NCI-H774 (cell line): ENCODE data around the gene CUL4A.
A peak's percentile ranks its signal among the peaks of the same experiment; 100 is the strongest.
"Not testable (repeated sequence)": the region's sequence is repeated elsewhere in the genome, so short reads cannot be mapped to it uniquely, and the experiment has no call there.

ENCODE experiments used
- DNase-seq: peaks from one replicate; lab custom pipeline; 2025; lab: John Stamatoyannopoulos, UW

The CUL4A gene

DNA sequence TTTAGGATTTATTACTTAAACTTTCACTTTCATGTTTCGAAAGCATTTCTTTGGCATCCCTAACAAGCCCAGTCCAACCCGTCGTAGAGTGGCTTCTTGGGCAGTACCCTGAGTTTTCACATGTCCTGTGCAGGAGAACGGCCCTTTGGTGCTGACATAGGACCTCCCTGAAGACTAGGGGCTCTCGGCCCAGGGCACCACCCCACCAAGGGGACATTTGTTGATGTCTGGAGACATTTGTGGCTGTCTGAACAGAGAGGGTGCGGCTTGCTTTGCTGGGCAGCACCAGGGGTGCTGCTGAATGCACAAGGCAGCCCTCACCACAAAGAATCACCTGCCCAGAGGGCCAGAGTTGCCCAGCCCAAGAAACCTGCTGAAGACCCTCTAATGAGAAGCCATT is 30.6 kb downstream of the CUL4A start:
- DNase-seq, result no peak

DNA sequence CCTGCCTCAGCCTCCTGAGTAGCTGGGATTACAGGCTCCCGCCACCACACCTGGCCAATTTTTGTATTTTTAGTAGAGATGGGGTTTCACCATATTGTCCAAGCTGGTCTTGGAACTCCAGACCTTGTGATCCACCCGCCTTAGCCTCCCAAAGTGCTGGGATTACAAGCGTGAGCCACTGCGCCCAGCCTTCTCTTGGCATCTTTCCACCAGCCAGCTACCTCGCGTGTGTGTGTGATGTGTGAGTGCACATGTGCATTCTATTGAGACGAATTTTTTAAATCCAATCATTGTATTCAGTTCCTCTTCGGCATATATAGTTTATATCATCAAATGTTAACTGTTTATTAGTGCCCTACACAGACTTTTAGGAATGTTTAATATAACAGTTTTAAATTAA is 32.2 kb downstream of the CUL4A start:
- not testable (repeated sequence) for DNase-seq

- no peak for DNase-seq
Measured at GRCh38 chr13:113243847-113244246, 34.4 kb downstream of the CUL4A start.

DNA sequence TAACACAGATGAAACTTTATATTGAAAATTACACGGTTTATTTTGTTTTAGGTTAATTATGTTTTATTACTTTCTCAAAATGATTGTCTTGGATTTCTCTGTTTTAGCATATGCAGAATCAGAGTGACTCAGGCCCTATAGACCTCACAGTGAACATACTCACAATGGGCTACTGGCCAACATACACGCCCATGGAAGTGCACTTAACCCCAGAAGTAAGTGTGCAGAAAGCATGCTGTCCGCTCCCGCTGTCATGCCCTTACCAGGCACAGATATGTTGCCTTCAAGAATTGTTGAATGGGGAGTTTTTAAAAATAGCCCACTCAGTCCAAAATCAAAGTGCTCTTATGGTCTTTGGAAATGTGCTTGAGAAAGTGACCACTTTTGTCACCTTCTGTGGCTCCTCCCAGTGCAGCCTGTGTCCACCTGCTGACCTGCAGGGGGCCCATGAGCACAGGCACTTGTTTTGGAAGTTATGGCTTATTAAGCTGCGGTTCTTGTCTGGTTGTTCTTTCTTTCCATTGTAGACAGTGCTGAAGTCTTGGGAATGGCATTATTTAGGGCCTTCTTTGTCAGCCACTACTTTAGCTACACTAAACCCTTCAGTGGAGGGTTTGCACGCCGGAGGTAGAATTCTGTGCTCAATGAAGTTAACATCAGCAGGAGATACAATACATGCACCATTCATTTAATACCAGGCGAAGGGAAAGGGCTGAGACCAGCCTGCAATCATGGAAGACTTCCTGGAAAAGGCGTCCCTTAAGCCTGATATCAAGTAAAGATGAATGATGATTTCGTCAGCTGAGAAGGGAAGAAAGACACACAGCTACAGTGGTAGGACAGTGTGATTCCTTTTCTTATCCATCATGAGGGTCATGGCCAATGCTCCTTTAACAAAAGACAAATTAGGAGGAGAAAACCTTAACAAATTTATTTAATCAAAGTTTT is 36.7 kb downstream of the CUL4A start:
- no peak for DNase-seq

DNA sequence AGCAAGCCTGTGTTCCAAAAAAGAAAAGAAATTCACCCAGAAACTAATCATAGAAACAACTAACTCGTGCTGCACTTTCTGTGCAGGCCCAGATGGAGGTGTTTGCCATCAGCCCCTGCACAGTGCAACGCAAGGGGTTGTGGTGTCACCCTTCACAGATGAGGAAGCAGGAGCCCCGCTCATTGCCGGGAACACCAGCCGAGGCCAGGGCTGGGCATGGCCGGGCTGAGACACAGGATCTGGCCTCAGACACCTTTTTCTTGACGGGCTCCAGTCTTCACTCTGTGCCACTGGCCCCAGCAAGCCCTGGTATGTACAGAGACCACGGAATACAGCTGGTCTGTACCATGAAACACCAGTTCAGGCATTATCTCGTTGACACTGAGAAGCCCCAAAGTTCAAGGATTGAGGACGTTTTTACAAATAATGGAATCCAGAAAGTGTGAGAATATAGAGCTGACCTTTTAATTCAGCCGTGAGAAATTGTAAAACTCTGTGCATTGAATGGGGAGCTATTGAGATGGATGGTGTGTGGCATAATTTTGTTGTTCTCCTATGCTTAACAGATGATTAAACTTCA is 43.2 kb downstream of the CUL4A start:
- no peak for DNase-seq

- DNase-seq, result not testable (repeated sequence)
Measured at GRCh38 chr13:113257908-113258307, 48.5 kb downstream of the CUL4A start.

DNA sequence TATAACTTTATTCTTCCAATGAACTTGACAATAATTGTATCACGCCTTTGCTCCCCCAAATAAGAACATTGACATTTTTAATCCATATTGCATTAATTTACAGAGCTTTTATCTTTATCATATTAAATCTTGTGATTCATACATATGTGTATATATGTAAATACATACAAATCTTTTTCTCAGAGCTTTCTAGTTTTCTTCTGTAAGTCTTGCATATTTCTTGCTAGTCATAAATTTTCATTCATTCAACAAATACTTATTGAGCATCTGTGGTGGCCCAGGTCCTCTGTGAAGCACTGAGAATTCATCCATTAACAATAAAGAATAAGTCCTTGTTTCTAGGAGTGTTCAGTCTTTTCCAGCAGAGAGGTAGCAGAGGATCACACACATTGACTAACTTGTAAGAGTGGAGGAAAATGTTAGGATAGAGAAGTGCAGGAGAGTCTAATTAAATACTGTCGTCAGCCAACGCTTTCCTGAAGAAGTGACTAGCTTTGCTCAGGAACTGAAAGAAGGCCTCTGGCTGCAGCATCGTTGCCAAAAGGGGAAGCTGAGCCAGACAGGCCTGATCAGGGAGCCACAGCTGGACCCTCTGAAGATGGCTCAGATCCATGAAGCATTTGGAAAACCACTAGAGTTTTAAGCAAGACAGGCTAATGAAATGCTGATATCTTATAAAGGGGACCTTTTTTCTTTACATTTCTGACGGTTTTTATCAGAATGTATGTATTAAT is 49.1 kb downstream of the CUL4A start:
- no peak for DNase-seq

DNA sequence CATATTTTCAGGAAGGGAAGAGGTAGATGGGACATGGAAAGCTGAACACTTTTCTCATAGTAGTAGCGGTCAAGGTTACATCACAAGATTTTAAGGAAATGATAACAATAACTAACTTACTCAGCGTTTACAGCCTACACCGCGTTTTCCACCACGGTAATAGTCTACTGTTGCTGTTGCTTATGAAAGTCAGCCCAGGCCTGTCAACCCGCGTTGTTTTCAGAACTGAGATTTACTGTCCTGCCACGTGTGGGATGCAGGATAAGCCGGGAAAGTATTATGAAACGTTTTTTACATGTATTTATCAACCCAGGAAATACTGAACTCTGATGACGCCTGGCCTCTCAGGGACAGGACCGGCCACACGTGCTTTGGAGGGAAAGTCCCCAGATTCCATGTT is 51.6 kb downstream of the CUL4A start:
- no peak for DNase-seq

DNA sequence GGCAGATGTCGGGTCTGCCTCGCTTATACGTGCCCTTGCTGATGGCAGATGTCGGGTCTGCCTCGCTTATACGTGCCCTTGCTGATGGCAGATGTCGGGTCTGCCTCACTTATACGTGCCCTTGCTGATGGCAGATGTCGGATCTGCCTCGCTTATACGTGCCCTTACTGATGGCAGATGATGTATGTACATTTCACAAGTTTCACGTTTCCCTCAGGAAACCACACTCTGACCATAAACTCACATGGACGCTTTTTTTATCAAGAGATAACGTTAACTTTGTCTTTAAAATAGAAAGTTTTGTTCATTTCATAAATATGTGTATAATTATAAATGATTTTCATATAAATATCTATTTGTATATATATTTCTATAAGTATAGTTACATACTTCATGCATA is 53.6 kb downstream of the CUL4A start:
- DNase-seq, result not testable (repeated sequence)

DNA sequence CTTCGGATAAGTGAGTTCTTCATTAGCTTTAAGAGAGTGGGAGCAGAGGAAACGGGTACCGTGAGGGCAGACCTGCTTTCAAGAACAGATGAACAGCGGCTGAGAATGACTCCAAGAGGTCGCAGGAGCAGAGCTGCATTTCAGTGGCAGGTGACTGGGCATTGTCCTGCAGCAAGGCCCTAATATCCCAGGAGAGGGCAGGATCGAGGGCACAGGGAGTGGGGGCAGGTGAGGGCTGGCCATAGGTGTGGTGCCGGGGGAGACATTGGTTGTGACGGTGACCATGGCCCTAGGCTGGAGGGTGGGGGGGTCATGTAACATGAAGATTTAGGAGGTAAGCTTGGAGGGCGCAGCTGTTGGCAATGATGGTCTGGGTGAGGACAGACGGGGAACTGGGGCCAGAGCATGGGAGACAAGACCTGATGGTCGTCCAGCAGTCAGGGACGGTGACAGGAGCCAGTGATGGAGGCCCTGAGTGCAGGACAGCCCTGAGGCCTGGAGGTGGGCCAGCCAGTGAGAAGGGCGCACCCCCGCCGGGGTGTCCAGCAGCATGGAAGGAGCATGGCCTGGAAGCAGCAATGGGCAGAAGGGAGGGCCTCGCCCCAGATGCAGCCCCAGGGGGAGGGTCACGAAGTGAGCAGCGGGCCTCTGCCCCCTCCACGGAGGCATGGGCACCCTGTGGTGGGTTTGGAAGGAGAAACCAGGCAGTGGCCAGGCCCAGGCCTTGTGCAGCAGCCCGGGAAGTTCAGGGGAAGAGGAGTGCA is 58.4 kb downstream of the CUL4A start:
- DNase-seq, result no peak

DNA sequence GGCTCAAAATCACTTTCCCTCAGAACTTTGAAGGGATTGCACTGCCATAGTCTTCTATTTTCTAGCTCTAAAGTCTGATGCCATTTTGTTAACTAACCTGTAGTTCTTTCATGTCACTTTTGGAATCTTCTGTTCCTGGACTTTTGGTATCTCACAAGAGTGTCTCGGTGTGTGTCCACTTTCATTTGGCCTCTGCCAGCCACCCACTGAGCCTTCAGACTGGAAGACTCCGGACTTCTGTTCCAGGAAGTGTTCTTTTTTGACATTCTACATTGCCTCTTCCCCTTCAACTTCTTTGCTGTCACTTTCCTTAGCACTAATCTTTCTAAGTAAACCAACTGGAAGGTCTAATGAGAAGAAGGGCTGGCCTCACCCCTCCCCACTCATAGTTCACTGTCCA is 62.6 kb downstream of the CUL4A start:
- no peak for DNase-seq

GRCh38 chr13:113272701-113273181 is 63.3 kb downstream of the CUL4A start:
- DNase-seq, result no peak

DNA sequence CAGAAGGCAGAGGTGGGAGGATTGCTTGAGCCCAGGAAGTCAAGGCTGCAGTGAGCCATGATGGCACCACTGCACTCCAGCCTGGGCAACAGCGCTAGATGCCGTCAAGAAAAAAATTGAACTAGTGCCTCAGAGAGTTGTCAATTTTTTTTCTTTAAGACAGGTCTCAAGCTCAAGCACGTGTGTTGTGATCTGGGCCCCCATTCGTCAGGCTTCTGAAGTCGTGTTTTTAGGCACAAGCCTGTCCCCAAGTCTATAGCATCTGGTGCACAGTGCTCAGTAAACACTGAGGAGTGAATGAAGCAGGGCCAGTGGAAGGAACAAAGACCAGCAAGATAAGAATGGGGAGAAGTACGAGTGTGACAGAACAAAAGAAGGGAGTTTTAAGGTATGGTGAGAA is 63.9 kb downstream of the CUL4A start:
- DNase-seq, result no peak

- DNase-seq, result no peak
Measured at GRCh38 chr13:113273851-113274590, 64.6 kb downstream of the CUL4A start.

GRCh38 chr13:113274721-113275120 is 65.3 kb downstream of the CUL4A start:
- DNase-seq, result no peak

DNA sequence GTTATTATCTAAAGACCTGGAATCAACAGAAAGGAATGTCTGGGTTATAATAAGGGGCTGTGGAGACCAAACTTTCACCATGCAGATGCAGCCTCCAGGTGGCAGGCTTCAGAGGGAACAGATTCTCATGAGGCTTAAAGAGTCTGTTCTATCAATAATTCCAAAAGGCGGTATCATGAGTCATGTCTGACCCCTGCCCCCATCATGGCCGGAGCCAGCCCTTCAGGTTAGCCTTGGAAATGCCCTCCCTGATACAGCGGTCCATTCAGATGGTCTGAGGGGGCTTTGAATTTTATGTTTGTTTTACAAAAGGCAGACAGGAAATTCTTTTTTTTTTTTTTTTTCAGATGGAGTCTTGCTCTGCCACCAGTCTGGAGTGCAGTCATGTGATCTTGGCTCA is 66.0 kb downstream of the CUL4A start:
- DNase-seq, result peak; percentile 59

GRCh38 chr13:113280126-113280525 is 70.7 kb downstream of the CUL4A start:
- DNase-seq, result no peak

- DNase-seq, result no peak
Measured at GRCh38 chr13:113283904-113284303, 74.5 kb downstream of the CUL4A start.

DNA sequence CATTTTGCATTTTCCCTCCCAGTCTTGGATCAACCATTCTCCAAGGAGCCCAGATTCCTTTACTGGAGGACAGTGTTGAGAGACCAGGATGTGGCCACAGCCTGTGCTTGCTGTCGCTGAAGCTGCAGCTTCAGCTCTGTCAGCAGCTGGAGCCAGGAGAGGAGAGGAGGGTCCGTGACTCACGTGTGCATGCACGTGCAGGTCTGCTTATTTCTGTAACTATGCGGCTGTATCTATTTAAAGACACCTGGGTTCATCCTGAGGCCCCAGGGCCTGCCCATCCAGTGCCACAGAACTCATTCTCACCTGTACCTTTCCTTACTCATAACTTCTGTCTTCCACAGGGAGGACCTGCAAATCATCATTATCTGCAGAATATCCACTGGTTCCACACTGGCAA is 79.5 kb downstream of the CUL4A start:
- no peak for DNase-seq

GRCh38 chr13:113291129-113291528 is 81.7 kb downstream of the CUL4A start:
- DNase-seq, result no peak
